ENCODE data around the gene TRIM2. TPM values are rescaled to one million over a fixed set of nuclear protein-coding genes. Genes with fewer than 3 reads are reported as not detected.

Gene TRIM2
- total RNA-seq, 1 donor from 2014 or later = 83.1 TPM

DNA sequence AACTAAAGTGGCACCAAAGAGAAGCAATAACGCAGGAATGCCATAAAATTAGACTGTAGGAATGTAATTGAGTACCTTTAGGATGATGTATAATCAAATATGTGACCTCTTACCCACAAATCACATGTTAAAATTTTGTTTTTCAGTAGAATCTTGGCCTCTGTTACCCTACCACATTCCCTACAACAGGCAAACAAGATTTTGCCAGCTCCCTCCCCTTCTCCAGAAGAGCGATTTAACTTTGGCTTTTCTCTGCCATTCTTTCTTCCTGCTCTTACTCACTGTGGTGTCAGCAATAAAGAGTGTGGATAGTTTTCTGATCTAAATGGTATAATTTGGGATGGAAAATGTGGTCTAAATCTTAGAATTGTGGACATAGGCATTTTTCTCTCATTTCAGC lies 57.2 kb downstream of the TRIM2 start:
- H3K4me1 Mint-ChIP-seq (ENCODE audit: unreplicated experiment) = peaks cover 24% of the 10 kb centered on the region
- DNase-seq (ENCODE audit: extremely low spot score, unreplicated experiment) = no peak
- peaks cover 24% of the 10 kb centered on the region for H3K36me3 Mint-ChIP-seq
- H3K27me3 Mint-ChIP-seq = no peaks in the 10 kb centered on the region
- peaks cover 12% of the 10 kb centered on the region for H3K9me3 Mint-ChIP-seq
- H3K4me3 Mint-ChIP-seq = peak overlapping the region; percentile 19
- no peak overlapping the region for H3K27ac Mint-ChIP-seq
- TF ChIP-seq, protein P1, sequence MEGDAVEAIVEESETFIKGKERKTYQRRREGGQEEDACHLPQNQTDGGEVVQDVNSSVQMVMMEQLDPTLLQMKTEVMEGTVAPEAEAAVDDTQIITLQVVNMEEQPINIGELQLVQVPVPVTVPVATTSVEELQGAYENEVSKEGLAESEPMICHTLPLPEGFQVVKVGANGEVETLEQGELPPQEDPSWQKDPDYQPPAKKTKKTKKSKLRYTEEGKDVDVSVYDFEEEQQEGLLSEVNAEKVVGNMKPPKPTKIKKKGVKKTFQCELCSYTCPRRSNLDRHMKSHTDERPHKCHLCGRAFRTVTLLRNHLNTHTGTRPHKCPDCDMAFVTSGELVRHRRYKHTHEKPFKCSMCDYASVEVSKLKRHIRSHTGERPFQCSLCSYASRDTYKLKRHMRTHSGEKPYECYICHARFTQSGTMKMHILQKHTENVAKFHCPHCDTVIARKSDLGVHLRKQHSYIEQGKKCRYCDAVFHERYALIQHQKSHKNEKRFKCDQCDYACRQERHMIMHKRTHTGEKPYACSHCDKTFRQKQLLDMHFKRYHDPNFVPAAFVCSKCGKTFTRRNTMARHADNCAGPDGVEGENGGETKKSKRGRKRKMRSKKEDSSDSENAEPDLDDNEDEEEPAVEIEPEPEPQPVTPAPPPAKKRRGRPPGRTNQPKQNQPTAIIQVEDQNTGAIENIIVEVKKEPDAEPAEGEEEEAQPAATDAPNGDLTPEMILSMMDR (conservative IDR thresholded peaks at IDR 0.05) = no peak

GRCh38 chr4:153261914-153262313 lies 57.7 kb downstream of the TRIM2 start:
- DNase-seq (ENCODE audit: extremely low spot score, unreplicated experiment) = no peak
- no peak overlapping the region for H3K4me3 Mint-ChIP-seq
- TF ChIP-seq, protein P1 (conservative IDR thresholded peaks at IDR 0.05) = no peak
- H3K4me1 Mint-ChIP-seq (ENCODE audit: unreplicated experiment) = peaks cover 24% of the 10 kb centered on the region
- peaks cover 12% of the 10 kb centered on the region for H3K9me3 Mint-ChIP-seq
- no peak overlapping the region for H3K27ac Mint-ChIP-seq
- H3K36me3 Mint-ChIP-seq = peaks cover 24% of the 10 kb centered on the region
- no peaks in the 10 kb centered on the region for H3K27me3 Mint-ChIP-seq

GRCh38 chr4:153265306-153266047 lies 61.2 kb downstream of the TRIM2 start:
- Mint-ChIP-seq H3K27me3 (no peaks in the 10 kb centered on the region), H3K36me3 (peaks cover 26% of the 10 kb centered on the region), H3K9me3 (peaks cover 18% of the 10 kb centered on the region), H3K4me1 (ENCODE audit: unreplicated experiment) (peaks cover 34% of the 10 kb centered on the region), H3K27ac (peak overlapping the region; percentile 48), H3K4me3 (no peak overlapping the region)
- DNase-seq (ENCODE audit: extremely low spot score, unreplicated experiment) = no peak
- TF ChIP-seq, protein P1 (conservative IDR thresholded peaks at IDR 0.05) = no peak

- no peak overlapping the region for H3K27ac Mint-ChIP-seq
- no peaks in the 10 kb centered on the region for H3K27me3 Mint-ChIP-seq
- DNase-seq (ENCODE audit: extremely low spot score, unreplicated experiment) = no peak
- TF ChIP-seq, protein P1 (conservative IDR thresholded peaks at IDR 0.05) = no peak
- H3K9me3 Mint-ChIP-seq = peaks cover 12% of the 10 kb centered on the region
- peaks cover 27% of the 10 kb centered on the region for H3K36me3 Mint-ChIP-seq
- H3K4me3 Mint-ChIP-seq = no peak overlapping the region
- peaks cover 37% of the 10 kb centered on the region for H3K4me1 Mint-ChIP-seq (ENCODE audit: unreplicated experiment)
Measured at GRCh38 chr4:153266988-153267387, 62.7 kb downstream of the TRIM2 start.

GRCh38 chr4:153267890-153268289 lies 63.6 kb downstream of the TRIM2 start:
- Mint-ChIP-seq H3K36me3 (peaks cover 25% of the 10 kb centered on the region), H3K27ac (peak overlapping the region; percentile 91)
- DNase-seq (ENCODE audit: extremely low spot score, unreplicated experiment) = no peak

More at GRCh38 chr4:153267890-153268289, 63.6 kb downstream of the TRIM2 start:
- Mint-ChIP-seq H3K4me3 (peak overlapping the region; percentile 77), H3K27me3 (no peaks in the 10 kb centered on the region), H3K9me3 (peaks cover 10% of the 10 kb centered on the region), H3K4me1 (ENCODE audit: unreplicated experiment) (peaks cover 37% of the 10 kb centered on the region)
- TF ChIP-seq, protein P1 (conservative IDR thresholded peaks at IDR 0.05) = no peak
